Sigmoid colon (tissue), 4 donors: ENCODE data around the gene PDE7B.

Experiments
- CTCF ChIP-seq, 4 experiments: fragments of 450-650 bp in 3 of 4; fragments of 200-600 bp in 1 of 4; IDR thresholded peaks; one replicate each; pipeline ENCODE4 v1.5.1; 2016 to 2019; ENCODE audit warnings: antibody characterized with exemption in 4 of 4, mild to moderate bottlenecking in 3 of 4, moderate library complexity in 2 of 4
- POLR2A ChIP-seq, 2 donors: fragments of 450-650 bp; IDR thresholded peaks; one replicate each; pipeline ENCODE4 v1.6.1; 2016; ENCODE audit warnings: antibody characterized with exemption in 2 of 2, mild to moderate bottlenecking in 2 of 2, moderate library complexity in 2 of 2
- POLR2AphosphoS5 ChIP-seq, 4 donors: sonication (generic); formaldehyde crosslinking; IDR thresholded peaks; one replicate each; pipeline ENCODE4 v1.6.1; 2017; ENCODE audit warnings: antibody characterized with exemption in 4 of 4

- TF ChIP-seq CTCF (IDR thresholded peaks at IDR 0.05) (no peak), POLR2AphosphoS5 (IDR thresholded peaks at IDR 0.05) (no peak), POLR2A (IDR thresholded peaks at IDR 0.05) (no peak)
Measured at GRCh38 chr6:136020691-136021090, 169.2 kb downstream of the PDE7B start.
